HCT116 (cell line): ENCODE measurements around the gene PDE10A.

Source experiments
- EZH2phosphoT487 ChIP-seq: fragments of 200-600 bp; IDR thresholded peaks from 2 replicates; pipeline ENCODE4 v1.6.1; 2018; ENCODE audit warnings: antibody characterized with exemption, borderline replicate concordance
- TF ChIP-seq, protein P1 (sequence below), 3 experiments: fragments of 200-600 bp in 1 of 3; sonication (generic) in 1 of 3; IDR thresholded peaks in 2 of 3; conservative IDR thresholded peaks in 1 of 3; 2 replicates each; pipeline ENCODE4 v1.5.1; 2012 to 2017; ENCODE audit warnings: low read depth in 2 of 3, low read length in 2 of 3, antibody characterized with exemption in 1 of 3, borderline replicate concordance in 1 of 3, control low read depth in 1 of 3, mild to moderate bottlenecking in 1 of 3, mixed read lengths in 1 of 3, mixed run types in 1 of 3, moderate library complexity in 1 of 3; ENCODE audit not compliant: insufficient read depth in 1 of 3

DNA sequence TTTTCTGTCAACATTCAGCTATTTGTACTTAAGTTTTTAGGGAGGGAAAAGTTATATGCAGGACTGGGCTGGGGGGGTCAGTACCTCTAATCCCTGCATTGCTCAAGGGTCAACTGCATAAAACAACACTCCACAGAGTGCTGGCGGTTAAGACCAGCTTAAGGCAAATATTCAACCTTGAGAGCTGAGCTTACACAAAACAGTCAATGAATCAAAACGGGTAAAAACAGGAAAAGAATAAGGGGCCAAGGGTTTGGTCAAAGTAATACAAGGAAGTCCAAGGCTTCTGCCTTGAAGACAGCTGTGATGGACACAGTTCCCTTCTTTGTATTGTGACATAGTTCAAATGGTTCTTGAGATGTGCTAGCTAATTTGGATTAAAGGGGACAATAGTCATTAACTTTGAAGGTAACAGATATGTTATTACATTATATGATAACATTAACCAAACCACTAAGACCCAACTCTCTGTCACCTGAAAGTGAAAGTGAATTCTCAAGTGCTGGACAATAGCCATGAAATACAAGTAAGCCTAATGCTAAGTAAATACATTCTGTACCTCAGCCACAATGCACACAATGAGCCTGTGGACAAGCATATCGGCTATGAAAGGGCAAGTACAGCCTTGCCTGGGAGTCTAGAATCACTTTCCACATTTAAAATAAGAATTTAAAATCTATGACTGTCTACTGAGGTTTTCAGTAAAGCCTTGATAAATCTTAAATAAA lies 106.8 kb downstream of the PDE10A start:
- TF ChIP-seq, protein P1, sequence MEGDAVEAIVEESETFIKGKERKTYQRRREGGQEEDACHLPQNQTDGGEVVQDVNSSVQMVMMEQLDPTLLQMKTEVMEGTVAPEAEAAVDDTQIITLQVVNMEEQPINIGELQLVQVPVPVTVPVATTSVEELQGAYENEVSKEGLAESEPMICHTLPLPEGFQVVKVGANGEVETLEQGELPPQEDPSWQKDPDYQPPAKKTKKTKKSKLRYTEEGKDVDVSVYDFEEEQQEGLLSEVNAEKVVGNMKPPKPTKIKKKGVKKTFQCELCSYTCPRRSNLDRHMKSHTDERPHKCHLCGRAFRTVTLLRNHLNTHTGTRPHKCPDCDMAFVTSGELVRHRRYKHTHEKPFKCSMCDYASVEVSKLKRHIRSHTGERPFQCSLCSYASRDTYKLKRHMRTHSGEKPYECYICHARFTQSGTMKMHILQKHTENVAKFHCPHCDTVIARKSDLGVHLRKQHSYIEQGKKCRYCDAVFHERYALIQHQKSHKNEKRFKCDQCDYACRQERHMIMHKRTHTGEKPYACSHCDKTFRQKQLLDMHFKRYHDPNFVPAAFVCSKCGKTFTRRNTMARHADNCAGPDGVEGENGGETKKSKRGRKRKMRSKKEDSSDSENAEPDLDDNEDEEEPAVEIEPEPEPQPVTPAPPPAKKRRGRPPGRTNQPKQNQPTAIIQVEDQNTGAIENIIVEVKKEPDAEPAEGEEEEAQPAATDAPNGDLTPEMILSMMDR (IDR thresholded peaks at IDR 0.05 in 2 of 3, conservative IDR thresholded peaks at IDR 0.05 in 1 of 3; ENCODE audit: borderline replicate concordance in 1 of 3, insufficient read depth in 1 of 3, low read depth in 2 of 3, low read length in 2 of 3) = no peak
- no peak for TF ChIP-seq EZH2phosphoT487
